HG03103 (cell line): ENCODE data around the gene SYNGR4.
A peak's percentile ranks its signal among the peaks of the same experiment; 100 is the strongest.
"Not testable (repeated sequence)": the region's sequence is repeated elsewhere in the genome, so short reads cannot be mapped to it uniquely, and the experiment has no call there.

ENCODE experiments used
- ATAC-seq: cut with Tn5 transposase; IDR thresholded peaks from one replicate; pipeline ENCODE4 v1.9.1; 2021; ENCODE audit warnings: low read depth; ENCODE audit not compliant: unreplicated experiment

SYNGR4 gene

GRCh38 chr19:48363810-48364597 is at the start of gene SYNGR4, which contains the start of gene TMEM143:
SYNGR4 (plus strand) TSS chr19:48364367; CDS start chr19:48365843, 1,476 bp downstream.
TMEM143 (minus strand) TSS chr19:48363940; CDS start chr19:48363920, 20 bp downstream.
- ATAC-seq = peak; percentile 72

GRCh38 chr19:48315712-48316111 is 48.5 kb upstream of the SYNGR4 start:
- no peak for ATAC-seq

- not testable (repeated sequence) for ATAC-seq
These were observed 46.5 kb upstream of the SYNGR4 start for GRCh38 chr19:48317708-48317960.

GRCh38 chr19:48318286-48318987 is 45.7 kb upstream of the SYNGR4 start:
- no peak for ATAC-seq

DNA sequence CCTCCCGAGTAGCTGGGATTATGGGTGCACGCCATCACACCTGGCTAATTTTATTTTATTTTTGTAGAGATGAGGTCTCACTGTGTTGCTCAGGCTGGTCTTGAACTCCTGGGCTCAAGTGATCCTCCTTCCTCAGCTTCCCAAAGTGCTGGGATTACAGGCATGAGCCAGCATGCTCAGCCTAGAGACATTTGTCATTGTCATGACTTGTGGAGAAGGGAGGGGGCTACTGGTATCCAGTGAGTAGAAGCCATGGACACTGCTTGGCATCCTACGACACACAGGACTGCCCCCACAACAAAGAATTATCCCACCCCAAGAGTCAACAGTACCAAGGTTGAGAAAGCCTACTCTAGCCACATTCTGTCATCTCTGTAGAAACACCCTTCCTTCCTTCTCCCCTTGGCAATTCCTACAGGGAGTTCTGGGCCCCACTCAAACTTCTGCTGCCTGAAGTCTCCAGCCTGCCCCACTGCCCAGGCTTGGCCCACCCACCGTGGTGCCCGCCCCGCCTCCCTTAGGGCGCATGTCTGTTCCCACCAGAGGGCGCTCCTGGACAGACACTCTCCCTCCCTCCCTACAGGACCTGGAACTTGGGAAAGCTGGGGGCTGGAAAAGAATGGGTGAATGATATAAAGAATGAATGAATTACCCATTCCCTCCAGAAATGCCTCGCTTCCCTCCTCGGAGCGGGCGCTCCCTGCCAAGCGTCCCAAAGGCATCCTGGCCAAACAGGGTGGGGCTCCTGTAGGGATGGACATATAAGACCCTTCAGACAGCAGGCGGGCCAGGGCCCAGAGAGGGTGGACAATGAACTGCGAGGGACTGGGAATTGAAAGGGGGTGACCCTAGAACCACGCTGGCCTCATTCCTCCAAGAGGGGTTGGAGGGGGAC is 44.3 kb upstream of the SYNGR4 start:
- no peak for ATAC-seq

- ATAC-seq = peak; percentile 48
These were observed 42.9 kb upstream of the SYNGR4 start for GRCh38 chr19:48321372-48321621.

GRCh38 chr19:48321622-48322591 is 42.3 kb upstream of the SYNGR4 start:
- ATAC-seq = peak; percentile 47

DNA sequence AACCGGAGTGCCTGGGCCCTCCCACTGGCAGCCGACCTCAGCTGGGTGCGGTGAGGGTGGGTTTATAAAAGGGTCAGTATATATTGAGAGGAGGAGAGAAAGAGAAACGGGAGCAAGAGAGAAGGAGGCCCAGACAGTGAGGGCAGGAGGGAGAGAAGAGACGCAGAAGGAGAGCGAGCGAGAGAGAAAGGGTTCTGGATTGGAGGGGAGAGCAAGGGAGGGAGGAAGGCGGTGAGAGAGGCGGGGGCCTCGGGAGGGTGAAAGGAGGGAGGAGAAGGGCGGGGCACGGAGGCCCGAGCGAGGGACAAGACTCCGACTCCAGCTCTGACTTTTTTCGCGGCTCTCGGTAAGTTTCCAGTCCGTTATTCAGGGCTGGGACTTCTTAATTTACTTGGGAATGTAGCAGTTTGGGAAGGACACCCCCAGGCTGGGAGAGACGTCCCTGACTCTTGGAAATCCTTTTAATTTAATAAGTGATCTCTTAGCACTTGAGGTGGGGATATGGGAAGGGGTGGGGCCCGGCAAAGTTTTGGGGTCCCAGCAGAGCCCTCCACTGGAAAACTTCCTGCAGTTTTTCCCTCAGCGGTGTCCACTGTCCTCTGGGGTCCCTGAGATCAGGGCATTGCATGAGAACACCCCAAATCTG is 38.8 kb upstream of the SYNGR4 start, which contains the start of gene EMP3:
TSS of gene EMP3 (plus strand) at position 288 of the 646 bp plus-strand sequence. CDS start 1,293 bp downstream, outside the sequence.
- no peak for ATAC-seq

- no peak for ATAC-seq
These were observed 34.8 kb upstream of the SYNGR4 start for GRCh38 chr19:48329167-48329891.

GRCh38 chr19:48330012-48330681 is 34.0 kb upstream of the SYNGR4 start:
- ATAC-seq = no peak

DNA sequence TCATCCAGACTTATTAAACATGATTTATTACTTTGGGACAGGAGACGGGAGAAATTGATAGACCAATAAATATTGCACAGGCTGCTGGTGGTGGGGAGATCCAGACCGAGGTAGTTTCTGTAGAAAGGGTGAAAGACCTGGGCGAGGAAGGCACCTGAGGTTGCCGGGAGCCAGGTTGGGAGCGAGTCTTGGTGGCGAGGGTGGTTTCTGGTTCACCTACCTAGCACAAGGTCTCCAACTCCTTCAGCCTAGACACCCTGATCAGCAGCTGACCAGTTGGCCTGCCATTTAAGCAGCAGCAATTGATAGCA is 31.9 kb upstream of the SYNGR4 start:
- no peak for ATAC-seq

- peak; percentile 46 for ATAC-seq
These were observed 31.3 kb upstream of the SYNGR4 start for GRCh38 chr19:48332662-48333466.

GRCh38 chr19:48333467-48334384 is 30.4 kb upstream of the SYNGR4 start:
- peak; percentile 47 for ATAC-seq

- no peak for ATAC-seq
These were observed 25.9 kb upstream of the SYNGR4 start for GRCh38 chr19:48338253-48338755.

DNA sequence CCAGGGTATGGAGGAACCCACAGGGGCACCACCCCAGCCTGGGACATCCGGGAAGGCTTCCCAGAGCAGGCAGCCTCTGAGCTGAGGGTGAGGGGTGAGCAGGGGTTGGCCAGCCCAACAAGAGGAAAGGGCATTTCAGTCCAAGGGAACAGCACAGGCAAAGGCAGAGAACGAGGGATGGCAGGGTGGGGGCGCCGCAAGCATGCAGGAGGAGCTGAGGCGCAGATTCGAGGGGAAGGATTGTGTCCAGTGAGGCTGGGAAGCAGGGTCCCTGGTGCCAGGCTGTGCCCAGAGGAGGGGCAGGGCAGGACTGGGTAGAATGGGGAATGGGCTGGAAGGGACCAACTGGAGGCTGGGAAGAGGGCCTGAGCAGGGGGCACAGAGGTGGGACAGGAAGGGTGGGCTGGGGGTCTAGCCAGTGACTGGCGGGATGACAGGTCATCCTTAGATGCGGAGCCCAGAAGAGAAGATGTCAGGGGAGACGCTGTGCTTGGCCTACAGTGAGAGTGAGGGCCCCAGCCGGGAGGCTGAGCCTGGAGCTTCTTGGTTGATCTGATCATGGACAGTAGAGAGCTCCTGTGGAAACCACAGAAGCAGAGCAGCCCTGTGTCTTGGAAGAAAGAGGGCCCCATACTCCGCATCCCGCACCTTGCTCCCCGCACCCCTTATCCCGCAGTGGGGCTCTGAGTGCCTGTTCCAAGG is 25.2 kb upstream of the SYNGR4 start:
- ATAC-seq = no peak

GRCh38 chr19:48340995-48341394 is 23.2 kb upstream of the SYNGR4 start:
- ATAC-seq = no peak
